WTC11 (cell line): ENCODE results near the gene LY6G5C. TPM values are rescaled to one million over a fixed set of nuclear protein-coding genes. Genes with fewer than 3 reads are reported as not detected.

Source experiments
- ATAC-seq: fragments of 200-7000 bp; cut with Tn5 transposase; 2 replicates; pipeline ENCODE4 v1.10.0; 2021; ENCODE audit warnings: mild to moderate bottlenecking, moderate library complexity
- CTCF ChIA-PET: fragments of 300-600 bp; sonication (Branson Sonifier 250); formaldehyde crosslinking; loops from one replicate; lab custom pipeline; 2021; ENCODE audit warnings: antibody characterized with exemption; lab: Charles Lee
- POLR2A ChIA-PET: fragments of 350-600 bp; sonication (Branson Sonifier 250); formaldehyde crosslinking; loops from one replicate; lab custom pipeline; 2021; ENCODE audit warnings: antibody characterized with exemption; lab: Charles Lee
- DNase-seq: peaks from one replicate; pipeline ENCODE4 v3.0.0; 2021; ENCODE audit warnings: low spot score
- H3K27ac Mint-ChIP-seq: 2 replicates; pipeline ENCODE4 v1.8.0; 2021; ENCODE audit warnings: mixed read lengths
- H3K27me3 Mint-ChIP-seq: 2 replicates; pipeline ENCODE4 v1.8.0; 2021; ENCODE audit warnings: low read depth, mild to moderate bottlenecking, moderate library complexity, mixed read lengths
- H3K36me3 Mint-ChIP-seq: 2 replicates; pipeline ENCODE4 v1.8.0; 2021; ENCODE audit warnings: mixed read lengths
- H3K4me1 Mint-ChIP-seq: 2 replicates; pipeline ENCODE4 v1.8.0; 2022; ENCODE audit warnings: mixed read lengths
- H3K4me3 Mint-ChIP-seq: 2 replicates; pipeline ENCODE4 v1.8.0; 2021; ENCODE audit warnings: mild to moderate bottlenecking, moderate library complexity, mixed read lengths
- H3K9me3 Mint-ChIP-seq: 2 replicates; pipeline ENCODE4 v1.8.0; 2021; ENCODE audit warnings: mixed read lengths
- ATF1 ChIP-seq: sonication (generic); formaldehyde crosslinking; IDR thresholded peaks from 2 replicates; pipeline ENCODE4 v1.8.1; 2023; ENCODE audit warnings: mild to moderate bottlenecking, moderate library complexity, missing genetic modification reagents
- CREB1 ChIP-seq: sonication (generic); formaldehyde crosslinking; IDR thresholded peaks from 2 replicates; pipeline ENCODE4 v1.8.0; 2023; ENCODE audit warnings: mild to moderate bottlenecking, missing genetic modification reagents
- EMX1 ChIP-seq: fragments of 250-450 bp; sonication (Bioruptor Pico); IDR thresholded peaks from 2 replicates; pipeline ENCODE4 v1.8.0; 2021; ENCODE audit warnings: mild to moderate bottlenecking
- ESRRA ChIP-seq: sonication (generic); formaldehyde crosslinking; IDR thresholded peaks from 2 replicates; pipeline ENCODE4 v1.8.1; 2022; ENCODE audit warnings: mild to moderate bottlenecking, missing genetic modification reagents, borderline replicate concordance
- ETV6 ChIP-seq: sonication (generic); formaldehyde crosslinking; IDR thresholded peaks from 2 replicates; pipeline ENCODE4 v1.8.1; 2022; ENCODE audit warnings: mild to moderate bottlenecking, missing genetic modification reagents
- FOXP1 ChIP-seq: sonication (generic); formaldehyde crosslinking; IDR thresholded peaks from 2 replicates; pipeline ENCODE4 v1.8.0; 2022; ENCODE audit warnings: missing genetic modification reagents, mild to moderate bottlenecking, moderate library complexity, borderline replicate concordance
- GABPB1 ChIP-seq: sonication (generic); formaldehyde crosslinking; IDR thresholded peaks from 2 replicates; pipeline ENCODE4 v1.8.1; 2023; ENCODE audit warnings: mild to moderate bottlenecking, missing genetic modification reagents
- KAT7 ChIP-seq: sonication (generic); formaldehyde crosslinking; IDR thresholded peaks from 2 replicates; pipeline ENCODE4 v1.8.1; 2023; ENCODE audit warnings: missing genetic modification reagents, mild to moderate bottlenecking, borderline replicate concordance
- NFATC4 ChIP-seq: fragments of 250-450 bp; sonication (Bioruptor Pico); IDR thresholded peaks from 2 replicates; pipeline ENCODE4 v1.9.0; 2021; ENCODE audit warnings: mild to moderate bottlenecking
- NR1H2 ChIP-seq: sonication (generic); formaldehyde crosslinking; IDR thresholded peaks from 2 replicates; pipeline ENCODE4 v1.9.0; 2021; ENCODE audit warnings: mild to moderate bottlenecking, moderate library complexity, missing genetic modification reagents
- OVOL2 ChIP-seq: fragments of 250-450 bp; sonication (Bioruptor Pico); IDR thresholded peaks from 2 replicates; pipeline ENCODE4 v1.9.0; 2021; ENCODE audit warnings: mild to moderate bottlenecking, borderline replicate concordance
- SP1 ChIP-seq: sonication (generic); formaldehyde crosslinking; conservative IDR thresholded peaks from 2 replicates; pipeline ENCODE4 v1.8.1; 2022; ENCODE audit warnings: missing genetic modification reagents
- STAT6 ChIP-seq: sonication (generic); formaldehyde crosslinking; conservative IDR thresholded peaks from 2 replicates; pipeline ENCODE4 v1.8.1; 2023; ENCODE audit warnings: mild to moderate bottlenecking, low read depth, missing genetic modification reagents, moderate library complexity
- ZBTB21 ChIP-seq: sonication (generic); formaldehyde crosslinking; IDR thresholded peaks from 2 replicates; pipeline ENCODE4 v1.8.1; 2023; ENCODE audit warnings: mild to moderate bottlenecking, missing genetic modification reagents, borderline replicate concordance
- ZNF121 ChIP-seq: sonication (generic); formaldehyde crosslinking; IDR thresholded peaks from 2 replicates; pipeline ENCODE4 v1.8.0; 2023; ENCODE audit warnings: missing genetic modification reagents
- ZNF671 ChIP-seq: fragments of 250-450 bp; sonication (Bioruptor Pico); IDR thresholded peaks from 2 replicates; pipeline ENCODE4 v1.8.0; 2021; ENCODE audit warnings: mild to moderate bottlenecking
- total RNA-seq: library from RNA; stranded (reverse); gene quantifications from 3 replicates; pipeline ENCODE4 v1.2.3, GENCODE V29; 2021
- TF ChIP-seq, protein P1 (sequence below): sonication (generic); formaldehyde crosslinking; IDR thresholded peaks from 2 replicates; pipeline ENCODE4 v1.8.0; 2023; ENCODE audit warnings: missing genetic modification reagents
- TF ChIP-seq, protein P2 (sequence below): fragments of 250-450 bp; sonication (Bioruptor Pico); IDR thresholded peaks from 2 replicates; pipeline ENCODE4 v1.9.0; 2021; ENCODE audit warnings: moderate library complexity, mild to moderate bottlenecking, inconsistent platforms, borderline replicate concordance
- TF ChIP-seq, protein P3 (sequence below): sonication (generic); formaldehyde crosslinking; IDR thresholded peaks from 2 replicates; pipeline ENCODE4 v1.8.1; 2023; ENCODE audit warnings: mild to moderate bottlenecking, missing genetic modification reagents
- TF ChIP-seq, protein P4 (sequence below): fragments of 200-600 bp; IDR thresholded peaks from 2 replicates; pipeline ENCODE4 v1.8.0; 2022; ENCODE audit warnings: antibody characterized with exemption

Gene LY6G5C
- total RNA-seq, 1 experiment from 2014 or later, result 1.0 TPM

DNA sequence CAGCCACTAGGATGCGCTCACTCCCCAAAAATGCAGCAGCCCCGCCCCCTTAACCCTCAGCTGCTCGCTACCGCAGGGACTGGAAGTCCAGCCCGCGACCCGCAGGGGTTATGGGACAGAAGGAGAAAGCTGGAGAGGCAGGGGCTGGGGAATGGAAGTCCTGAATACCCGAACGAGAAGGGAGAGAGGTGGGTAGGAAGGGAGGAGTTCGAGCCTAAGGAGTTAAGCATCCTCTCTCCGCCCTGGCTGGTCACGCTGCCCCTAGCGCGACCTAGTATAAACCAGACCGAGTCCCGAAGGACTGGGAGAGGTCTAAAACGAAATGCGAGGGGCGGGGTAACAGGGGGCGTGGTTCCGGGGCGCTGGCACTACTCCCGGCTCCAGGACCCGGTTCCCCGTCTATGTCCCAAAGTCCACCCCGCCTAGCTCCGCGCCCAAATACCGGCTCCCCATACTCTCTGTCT is 48.7 kb upstream of the LY6G5C start:
- H3K27ac Mint-ChIP-seq, result peak overlapping the region; percentile 99
- ATAC-seq, result peak; percentile 78

DNA sequence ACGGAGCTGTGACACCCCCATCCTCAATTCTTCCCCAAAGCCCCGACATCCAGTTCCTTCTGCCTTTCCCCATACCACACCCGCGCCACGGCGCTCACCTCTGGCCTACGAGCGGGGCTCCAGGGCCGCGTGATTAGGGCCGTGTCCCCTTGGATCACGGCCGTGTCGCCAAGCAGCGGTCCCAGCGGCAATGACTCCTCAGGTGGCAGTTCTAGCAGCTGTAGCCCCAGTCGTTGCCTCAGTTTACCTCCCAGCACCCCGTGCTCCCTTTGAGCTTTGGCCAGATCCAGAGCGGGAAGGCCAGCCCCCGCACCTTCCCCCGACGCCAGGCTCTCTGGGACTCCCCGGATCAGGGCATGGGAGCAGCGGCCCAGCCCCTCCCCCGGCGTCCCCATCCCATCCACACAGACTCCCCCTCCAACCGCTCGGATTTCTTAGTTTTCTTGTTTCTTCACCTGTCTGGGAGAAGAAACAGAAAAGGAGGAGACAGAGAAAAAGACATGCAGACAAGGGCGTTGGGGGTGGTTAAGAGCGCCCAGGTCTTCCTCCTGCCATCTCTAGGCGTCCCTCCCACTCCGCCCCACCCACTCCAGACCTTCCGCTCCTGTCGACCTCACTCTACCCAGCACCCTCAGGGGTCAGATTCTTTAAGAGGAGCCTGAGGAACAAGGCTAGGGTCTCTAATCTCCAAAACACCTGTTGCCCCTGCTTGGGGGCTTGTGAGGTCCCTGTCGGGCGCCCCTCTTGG is 48.1 kb upstream of the LY6G5C start, which contains the start of gene DDAH2:
DDAH2 (minus strand) TSS at position 533 of the 748 bp plus-strand sequence; CDS start at position 395, 138 bp downstream.
- peaks cover 36% of the 10 kb centered on the region for H3K36me3 Mint-ChIP-seq

More for the DNA sequence above, 48.7 kb upstream of the LY6G5C start:
- Mint-ChIP-seq H3K4me1 (peaks cover 21% of the 10 kb centered on the region), H3K9me3 (no peaks in the 10 kb centered on the region), H3K36me3 (peaks cover 37% of the 10 kb centered on the region), H3K4me3 (peak overlapping the region; percentile 93), H3K27me3 (no peaks in the 10 kb centered on the region)
- DNase-seq, result peak; percentile 95
- POLR2A ChIA-PET, result interaction anchor here (0.6 to 3.6 kb wide), 14 partner anchors 10 to 188 kb away, joined by 3 to 32 read pairs (median 6); partner anchors contain the start of genes BAG6, C6orf47, DDX39B and GPANK1
- CTCF ChIA-PET, result interaction anchor here (0.6 to 4.0 kb wide), 41 partner anchors 8 to 318 kb away, joined by 3 to 66 read pairs (median 5); partner anchors contain the start of genes ABHD16A, BAG6, C6orf47 and DDX39B
- no peak for TF ChIP-seq ETV6 (CRISPR knock-in tag)
- TF ChIP-seq, protein P1, sequence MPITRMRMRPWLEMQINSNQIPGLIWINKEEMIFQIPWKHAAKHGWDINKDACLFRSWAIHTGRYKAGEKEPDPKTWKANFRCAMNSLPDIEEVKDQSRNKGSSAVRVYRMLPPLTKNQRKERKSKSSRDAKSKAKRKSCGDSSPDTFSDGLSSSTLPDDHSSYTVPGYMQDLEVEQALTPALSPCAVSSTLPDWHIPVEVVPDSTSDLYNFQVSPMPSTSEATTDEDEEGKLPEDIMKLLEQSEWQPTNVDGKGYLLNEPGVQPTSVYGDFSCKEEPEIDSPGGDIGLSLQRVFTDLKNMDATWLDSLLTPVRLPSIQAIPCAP (CRISPR knock-in tag), result no peak
- TF ChIP-seq EMX1 (CRISPR knock-in tag), result no peak
- TF ChIP-seq STAT6 (CRISPR knock-in tag), result no peak
- TF ChIP-seq OVOL2 (CRISPR knock-in tag), result 0 out of 2 replicates have a peak, but pooled peaks have one; percentile 37
- peak; percentile 87 for TF ChIP-seq SP1
- no peak for TF ChIP-seq ESRRA
- TF ChIP-seq, protein P2, sequence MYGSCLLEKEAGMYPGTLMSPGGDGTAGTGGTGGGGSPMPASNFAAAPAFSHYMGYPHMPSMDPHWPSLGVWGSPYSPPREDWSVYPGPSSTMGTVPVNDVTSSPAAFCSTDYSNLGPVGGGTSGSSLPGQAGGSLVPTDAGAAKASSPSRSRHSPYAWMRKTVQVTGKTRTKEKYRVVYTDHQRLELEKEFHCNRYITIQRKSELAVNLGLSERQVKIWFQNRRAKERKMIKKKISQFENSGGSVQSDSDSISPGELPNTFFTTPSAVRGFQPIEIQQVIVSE, result no peak
- no peak for TF ChIP-seq ZNF121
- 0 out of 2 replicates have a peak, but pooled peaks have one; percentile 59 for TF ChIP-seq NFATC4 (CRISPR knock-in tag)
- no peak for TF ChIP-seq CREB1 (CRISPR knock-in tag)
- TF ChIP-seq NR1H2 (CRISPR knock-in tag), result no peak
- TF ChIP-seq KAT7 (CRISPR knock-in tag), result peak; percentile 88; the same call in 1 of the 2 replicates
- no peak for TF ChIP-seq GABPB1 (CRISPR knock-in tag)
- TF ChIP-seq ZNF671 (CRISPR knock-in tag), result no peak
- TF ChIP-seq, protein P3, sequence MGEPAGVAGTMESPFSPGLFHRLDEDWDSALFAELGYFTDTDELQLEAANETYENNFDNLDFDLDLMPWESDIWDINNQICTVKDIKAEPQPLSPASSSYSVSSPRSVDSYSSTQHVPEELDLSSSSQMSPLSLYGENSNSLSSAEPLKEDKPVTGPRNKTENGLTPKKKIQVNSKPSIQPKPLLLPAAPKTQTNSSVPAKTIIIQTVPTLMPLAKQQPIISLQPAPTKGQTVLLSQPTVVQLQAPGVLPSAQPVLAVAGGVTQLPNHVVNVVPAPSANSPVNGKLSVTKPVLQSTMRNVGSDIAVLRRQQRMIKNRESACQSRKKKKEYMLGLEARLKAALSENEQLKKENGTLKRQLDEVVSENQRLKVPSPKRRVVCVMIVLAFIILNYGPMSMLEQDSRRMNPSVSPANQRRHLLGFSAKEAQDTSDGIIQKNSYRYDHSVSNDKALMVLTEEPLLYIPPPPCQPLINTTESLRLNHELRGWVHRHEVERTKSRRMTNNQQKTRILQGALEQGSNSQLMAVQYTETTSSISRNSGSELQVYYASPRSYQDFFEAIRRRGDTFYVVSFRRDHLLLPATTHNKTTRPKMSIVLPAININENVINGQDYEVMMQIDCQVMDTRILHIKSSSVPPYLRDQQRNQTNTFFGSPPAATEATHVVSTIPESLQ, result no peak
- no peak for TF ChIP-seq ATF1 (CRISPR knock-in tag)
- no peak for TF ChIP-seq FOXP1 (CRISPR knock-in tag)
- no peak for TF ChIP-seq ZBTB21 (CRISPR knock-in tag)

More for the DNA sequence above, 48.1 kb upstream of the LY6G5C start, which contains the start of gene DDAH2:
- no peaks in the 10 kb centered on the region for H3K27me3 Mint-ChIP-seq
- no peak for ATAC-seq
- no peaks in the 10 kb centered on the region for H3K9me3 Mint-ChIP-seq
- CTCF ChIA-PET, result interaction anchor here (0.7 to 4.0 kb wide), 36 partner anchors 8 to 319 kb away, joined by 3 to 66 read pairs (median 6); partner anchors contain the start of genes ABHD16A, C6orf47, DDX39B and GPANK1
- no peak for DNase-seq
- POLR2A ChIA-PET, result interaction anchor here (0.6 to 3.6 kb wide), 11 partner anchors 11 to 187 kb away, joined by 3 to 32 read pairs (median 6); partner anchors contain the start of genes BAG6, C6orf47, DDX39B and GPANK1
- peak within 1 kb of the TSS; percentile 99 for H3K27ac Mint-ChIP-seq
- peak within 1 kb of the TSS; percentile 93 for H3K4me3 Mint-ChIP-seq
- TF ChIP-seq GABPB1 (CRISPR knock-in tag), result no peak
- TF ChIP-seq, protein P4, sequence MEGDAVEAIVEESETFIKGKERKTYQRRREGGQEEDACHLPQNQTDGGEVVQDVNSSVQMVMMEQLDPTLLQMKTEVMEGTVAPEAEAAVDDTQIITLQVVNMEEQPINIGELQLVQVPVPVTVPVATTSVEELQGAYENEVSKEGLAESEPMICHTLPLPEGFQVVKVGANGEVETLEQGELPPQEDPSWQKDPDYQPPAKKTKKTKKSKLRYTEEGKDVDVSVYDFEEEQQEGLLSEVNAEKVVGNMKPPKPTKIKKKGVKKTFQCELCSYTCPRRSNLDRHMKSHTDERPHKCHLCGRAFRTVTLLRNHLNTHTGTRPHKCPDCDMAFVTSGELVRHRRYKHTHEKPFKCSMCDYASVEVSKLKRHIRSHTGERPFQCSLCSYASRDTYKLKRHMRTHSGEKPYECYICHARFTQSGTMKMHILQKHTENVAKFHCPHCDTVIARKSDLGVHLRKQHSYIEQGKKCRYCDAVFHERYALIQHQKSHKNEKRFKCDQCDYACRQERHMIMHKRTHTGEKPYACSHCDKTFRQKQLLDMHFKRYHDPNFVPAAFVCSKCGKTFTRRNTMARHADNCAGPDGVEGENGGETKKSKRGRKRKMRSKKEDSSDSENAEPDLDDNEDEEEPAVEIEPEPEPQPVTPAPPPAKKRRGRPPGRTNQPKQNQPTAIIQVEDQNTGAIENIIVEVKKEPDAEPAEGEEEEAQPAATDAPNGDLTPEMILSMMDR, result 0 out of 2 replicates have a peak, but pooled peaks have one; percentile 21
- H3K4me1 Mint-ChIP-seq, result peaks cover 16% of the 10 kb centered on the region
